NCI-H187 (cell line): ENCODE data around the gene SLC6A2.

Source experiments
- DNase-seq, 2 experiments: peaks; one replicate each; lab custom pipeline; 2025; lab: John Stamatoyannopoulos, UW

Gene SLC6A2

DNA sequence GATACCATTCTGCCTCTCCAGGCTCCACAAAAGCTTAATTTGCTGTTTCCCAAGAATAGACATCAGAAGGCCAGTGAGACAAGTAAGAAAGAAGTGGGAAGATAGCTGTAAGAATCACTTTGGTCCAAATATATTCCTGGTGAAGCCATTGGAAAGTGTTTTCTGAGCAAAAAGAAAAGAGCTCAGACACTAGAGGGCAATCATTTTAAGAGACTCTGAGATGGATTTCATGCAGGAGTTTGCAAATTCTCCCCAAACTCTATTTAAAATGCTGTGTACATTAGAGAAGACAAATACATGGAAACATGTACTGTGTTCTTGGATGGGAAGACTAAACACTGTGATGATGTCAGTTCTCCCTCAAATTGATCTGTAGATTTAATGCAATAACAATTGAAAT, 8.0 kb upstream of the SLC6A2 start:
- no peak for DNase-seq

DNA sequence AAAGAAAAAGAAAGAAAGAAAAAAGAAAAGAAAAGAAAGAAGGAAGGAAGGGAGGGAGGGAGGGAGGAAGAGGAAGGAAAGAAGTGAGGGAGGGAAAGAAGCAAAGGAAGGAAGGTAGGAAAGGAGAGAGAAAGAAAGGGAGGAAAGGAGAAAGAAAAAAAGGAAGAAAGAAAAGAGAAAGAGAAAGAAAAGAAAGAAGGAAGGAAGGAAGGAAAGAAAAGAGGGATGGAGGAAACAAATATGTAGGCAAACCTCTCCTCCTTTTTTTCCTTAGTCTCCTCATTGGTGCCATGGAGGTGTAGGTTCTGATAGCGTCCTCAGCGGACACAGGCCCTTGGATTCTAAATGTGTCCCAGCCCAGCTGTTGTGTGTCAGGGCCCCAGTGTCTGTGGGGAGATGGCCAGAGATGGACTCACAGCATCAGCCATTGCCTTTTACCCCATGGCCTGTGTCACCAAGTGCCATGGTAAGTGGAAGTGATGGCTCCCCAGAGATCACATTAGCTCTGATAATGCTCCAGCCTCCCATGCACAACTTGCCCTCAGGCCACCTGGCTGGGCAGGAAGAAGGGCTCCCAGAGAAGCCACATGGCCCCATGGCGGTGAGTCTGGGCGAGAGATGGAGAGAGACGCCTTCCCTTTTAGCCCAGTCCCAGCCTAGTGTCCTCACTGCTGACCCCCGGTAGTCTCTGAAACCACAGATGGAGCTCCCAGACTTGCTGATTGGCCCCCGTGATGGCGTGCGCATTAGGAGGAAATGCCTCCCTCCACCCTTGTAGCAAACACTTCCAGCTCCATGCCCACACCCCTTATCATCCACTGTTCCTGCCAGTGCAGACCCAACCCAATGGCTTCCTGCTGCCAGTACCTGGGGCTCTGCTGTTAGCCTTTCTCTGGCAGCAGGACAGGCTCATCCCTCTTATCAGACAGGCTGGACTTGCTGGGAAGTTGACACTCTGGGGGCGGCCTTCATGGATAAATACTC, 3.7 kb upstream of the SLC6A2 start:
- DNase-seq = no peak

DNA sequence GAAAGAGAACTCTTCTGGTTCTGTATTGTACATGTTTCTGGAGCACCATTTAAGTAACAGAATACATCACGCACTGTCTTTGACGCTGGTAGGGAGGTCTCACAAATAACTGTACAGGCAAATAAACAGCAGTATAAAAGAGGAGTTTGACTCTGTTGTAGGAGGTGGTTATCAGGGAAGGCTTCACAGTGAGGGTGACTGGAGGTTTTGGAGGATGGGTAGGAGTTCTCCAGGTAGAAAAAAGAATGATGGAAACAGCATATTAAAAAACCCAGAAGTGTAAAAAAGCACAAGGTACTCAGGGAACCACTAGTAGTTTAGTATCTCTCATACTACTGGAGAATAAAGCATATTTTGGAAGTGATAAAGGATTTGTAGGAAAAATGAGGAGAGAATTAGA, 2.7 kb upstream of the SLC6A2 start:
- no peak for DNase-seq

DNA sequence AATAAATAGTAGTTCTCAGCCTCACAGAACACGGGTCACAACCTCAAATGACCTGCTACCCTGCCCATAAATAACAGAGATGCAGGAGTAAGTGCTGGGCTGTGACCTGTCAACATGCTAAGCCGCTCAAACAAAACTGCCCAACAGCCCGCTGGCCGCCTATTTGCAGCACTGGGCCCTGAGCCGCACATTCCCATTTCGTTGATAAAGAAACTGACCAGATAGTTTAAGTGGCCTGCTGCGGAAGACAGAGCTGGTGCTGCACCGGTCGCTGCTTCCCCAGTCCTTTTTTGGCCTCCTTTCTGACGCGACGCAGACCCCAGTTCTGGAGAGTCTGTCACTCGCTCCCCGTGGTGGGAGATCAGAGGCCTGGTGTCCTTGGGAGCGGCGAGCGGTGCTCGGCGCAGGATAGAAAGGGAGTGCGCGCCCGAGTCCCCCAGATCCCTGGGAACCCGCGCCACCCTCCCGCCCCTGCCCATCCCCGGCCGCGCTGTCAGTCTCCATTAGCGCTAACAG, 349 bp upstream of the SLC6A2 start:
- no peak for DNase-seq

DNA sequence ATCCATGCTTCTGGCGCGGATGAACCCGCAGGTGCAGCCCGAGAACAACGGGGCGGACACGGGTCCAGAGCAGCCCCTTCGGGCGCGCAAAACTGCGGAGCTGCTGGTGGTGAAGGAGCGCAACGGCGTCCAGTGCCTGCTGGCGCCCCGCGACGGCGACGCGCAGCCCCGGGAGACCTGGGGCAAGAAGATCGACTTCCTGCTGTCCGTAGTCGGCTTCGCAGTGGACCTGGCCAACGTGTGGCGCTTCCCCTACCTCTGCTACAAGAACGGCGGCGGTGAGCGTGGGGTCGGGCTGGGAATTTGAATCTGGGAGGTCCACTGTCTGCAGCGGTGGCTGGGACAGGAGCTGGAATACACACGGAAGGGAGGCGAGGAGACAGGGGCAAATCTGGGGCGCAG, 904 bp downstream of the SLC6A2 start:
- DNase-seq = no peak

DNA sequence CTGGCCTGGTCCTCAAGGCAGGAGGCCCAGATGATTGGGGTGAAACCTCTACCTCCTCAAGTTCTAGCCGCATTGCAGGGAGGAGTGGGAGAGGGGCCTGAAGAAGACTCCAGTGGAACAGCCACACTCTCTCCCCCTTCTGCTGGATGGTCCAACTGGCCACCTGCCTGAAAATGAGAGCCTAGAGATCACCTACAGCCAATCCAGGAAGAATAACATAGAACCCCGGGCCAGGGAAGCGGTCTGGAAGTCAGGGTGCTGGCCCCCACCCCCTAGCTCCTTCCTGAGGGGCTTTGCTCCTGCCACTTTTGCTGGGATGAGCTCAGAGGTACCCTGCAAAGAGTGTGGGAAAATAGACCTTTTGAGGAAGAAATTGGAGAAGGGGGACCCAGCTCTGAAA, 1.8 kb downstream of the SLC6A2 start:
- DNase-seq = no peak

DNA sequence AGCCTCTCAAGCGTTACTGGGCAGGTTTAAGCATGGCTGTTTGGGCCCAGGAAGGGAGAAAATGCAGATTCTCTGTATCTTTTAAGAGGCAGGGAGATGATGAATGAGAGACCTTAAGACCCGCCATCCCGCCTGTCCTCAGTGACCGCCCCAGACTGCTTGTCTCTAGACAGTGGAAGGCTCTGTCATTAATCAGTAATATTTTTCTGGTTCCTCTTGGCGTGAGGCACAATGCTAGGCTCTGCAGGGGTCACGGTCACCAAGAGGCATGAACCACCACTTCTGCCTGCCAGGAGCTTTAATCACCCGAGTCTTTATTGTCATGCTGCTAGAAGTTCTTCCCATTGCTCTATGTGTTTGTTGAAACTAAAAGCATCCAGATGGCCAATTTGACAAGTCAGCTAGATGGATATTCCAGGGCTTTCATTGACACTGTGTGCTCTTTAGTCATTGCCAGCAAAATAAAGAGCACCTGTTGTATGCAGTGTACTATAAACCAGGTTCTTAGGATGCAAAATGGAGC, 3.2 kb downstream of the SLC6A2 start:
- no peak for DNase-seq

DNA sequence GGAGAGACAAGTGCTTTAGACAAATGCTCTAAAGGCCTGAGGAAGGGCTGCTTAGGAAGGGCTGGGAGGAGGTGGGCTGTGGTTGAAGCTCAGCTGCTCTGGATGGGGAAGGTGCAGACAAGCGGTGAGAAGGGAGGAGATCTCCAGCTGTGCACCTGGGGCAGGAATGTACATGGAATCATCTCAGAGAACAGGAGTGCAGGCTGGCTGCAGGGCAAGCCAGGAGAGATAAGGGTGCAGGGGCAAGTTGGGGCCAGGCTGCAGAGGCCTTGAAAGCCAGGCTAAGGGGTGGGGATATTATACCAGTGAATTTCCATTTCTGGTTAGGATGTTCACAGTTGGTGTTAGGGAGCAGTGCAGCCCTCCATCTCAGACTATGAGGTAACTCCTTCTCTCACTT, 4.2 kb downstream of the SLC6A2 start:
- DNase-seq = no peak

DNA sequence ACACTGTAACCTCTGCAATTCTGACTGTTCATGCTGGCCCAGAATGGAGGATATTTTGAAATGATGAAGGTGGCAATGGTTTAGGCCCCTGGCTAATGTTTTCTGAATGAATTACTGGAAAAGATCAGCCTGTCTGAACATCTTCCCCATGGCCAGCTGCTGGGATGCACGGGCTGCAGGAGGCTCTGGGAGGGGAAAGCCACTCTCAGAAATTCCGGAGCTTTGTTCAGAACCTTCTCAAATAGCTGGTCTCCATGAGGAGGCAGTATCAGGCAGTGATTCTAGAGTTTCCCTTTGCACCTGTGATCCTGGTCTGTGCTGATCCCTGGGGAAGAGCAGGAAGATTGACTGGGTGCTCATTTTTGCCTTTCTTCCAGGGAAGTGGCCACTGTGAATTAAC, 5.0 kb downstream of the SLC6A2 start:
- no peak for DNase-seq

DNA sequence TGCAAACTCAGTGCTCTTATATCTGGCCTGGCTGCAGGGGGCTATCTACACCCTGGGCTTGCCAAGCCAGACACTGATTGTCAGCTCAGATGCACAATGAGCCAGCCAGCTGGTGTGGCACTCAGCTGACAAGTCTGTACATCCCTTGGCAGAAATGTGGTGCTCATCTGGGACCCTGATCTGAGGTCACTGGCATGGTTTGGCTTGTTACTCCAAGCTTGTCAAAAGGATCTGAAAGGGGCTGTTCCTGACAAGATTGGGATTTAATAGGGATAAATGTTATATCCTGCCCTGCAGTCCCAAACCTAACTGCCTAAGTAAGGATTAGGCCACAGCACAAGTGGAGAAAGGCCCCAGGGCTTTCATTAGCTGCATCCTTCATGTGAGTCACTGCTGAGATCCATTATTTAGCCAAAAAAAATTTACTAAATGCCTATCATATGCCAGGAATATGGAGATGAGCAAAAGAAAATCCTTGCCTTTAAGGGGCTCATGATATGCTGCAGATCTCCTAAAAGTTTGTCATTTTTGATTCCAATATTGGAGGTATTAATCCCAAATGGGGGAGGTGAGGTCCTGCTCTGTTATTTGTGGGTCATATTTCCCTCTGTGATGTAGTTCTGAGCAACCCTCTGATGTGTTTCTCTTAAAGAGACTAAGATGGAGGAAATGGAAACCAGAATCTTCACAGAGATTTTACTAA, 6.3 kb downstream of the SLC6A2 start:
- DNase-seq = no peak

DNA sequence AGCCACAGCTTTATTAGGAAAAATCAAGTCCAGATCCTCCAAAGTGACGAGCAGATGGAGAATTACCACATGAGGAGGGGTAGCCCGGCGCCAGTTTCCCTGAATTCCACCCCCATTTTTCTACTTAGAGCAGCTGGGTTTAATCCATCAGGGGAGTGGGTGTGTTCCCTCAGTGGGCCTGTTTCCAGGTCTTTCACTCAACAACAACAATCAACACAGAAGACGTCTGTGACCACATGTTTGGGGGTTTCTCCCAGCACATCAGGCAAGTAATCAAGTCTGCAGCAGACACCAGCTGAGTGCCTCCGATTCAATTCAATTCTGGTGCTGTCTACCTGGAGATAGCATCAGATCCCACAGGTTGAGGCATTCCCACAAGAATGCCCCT, 6.8 kb downstream of the SLC6A2 start:
- DNase-seq = no peak

DNA sequence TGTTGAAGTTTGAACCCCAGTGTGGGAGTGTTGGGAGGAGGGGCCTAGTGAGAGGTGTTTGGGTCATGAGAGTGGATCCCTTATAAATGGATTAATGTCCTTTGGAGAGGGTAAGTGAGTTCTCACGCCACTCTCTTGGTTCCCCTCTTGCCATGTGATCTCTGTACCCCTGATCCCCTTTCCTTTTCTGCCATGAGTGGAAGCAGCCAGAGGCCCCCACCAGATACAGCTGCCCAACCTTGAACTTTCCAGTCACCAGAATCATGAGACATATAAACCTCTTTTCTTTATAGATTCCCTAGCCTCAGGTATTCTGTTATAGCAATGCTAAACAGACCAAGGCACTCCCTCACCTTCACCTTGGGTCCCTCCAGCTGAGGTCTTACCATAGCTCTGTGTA, 7.4 kb downstream of the SLC6A2 start:
- no peak for DNase-seq

DNA sequence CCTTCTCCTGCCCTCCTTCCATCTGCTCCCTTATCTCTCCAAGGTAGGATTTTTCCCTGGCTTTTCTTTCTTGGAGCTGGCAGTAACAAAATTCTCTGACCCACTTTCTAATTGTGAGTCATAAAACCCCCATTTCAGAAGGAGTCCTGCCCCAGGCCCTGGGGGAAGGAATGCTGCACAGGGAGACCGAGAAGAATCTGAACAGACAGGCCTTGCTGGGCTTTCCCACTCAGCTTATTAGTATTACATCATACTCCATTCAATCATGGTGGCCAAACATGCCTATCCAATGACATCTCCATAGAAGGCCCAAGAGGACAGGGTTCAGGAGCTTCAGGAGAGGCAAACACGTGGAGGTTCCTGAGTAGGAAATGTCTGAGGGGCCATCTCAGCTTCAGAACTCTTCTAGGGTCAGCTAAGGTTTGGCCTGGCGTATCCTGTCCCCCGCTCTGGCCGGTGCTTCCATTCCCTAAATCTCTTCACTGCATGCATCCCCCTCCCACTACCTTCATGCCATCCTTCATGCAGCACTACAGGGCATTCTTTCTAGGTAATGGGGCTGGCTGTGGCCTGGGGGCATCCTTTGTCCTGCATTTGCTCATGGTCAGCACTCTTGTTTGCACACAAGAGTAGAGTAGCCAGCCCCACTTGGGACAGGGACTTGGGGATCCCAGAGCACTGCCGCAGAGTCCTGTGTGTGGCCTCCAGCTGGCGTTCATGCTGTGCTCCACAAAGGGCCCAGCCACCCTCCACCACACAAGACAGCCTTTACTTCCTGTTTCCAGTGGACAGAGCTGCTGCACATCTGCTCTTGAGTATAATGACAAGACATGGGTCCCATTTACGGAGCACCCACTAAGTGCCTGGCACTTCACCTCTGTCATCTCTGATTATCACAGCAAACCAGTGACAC, 8.2 kb downstream of the SLC6A2 start:
- DNase-seq = no peak

DNA sequence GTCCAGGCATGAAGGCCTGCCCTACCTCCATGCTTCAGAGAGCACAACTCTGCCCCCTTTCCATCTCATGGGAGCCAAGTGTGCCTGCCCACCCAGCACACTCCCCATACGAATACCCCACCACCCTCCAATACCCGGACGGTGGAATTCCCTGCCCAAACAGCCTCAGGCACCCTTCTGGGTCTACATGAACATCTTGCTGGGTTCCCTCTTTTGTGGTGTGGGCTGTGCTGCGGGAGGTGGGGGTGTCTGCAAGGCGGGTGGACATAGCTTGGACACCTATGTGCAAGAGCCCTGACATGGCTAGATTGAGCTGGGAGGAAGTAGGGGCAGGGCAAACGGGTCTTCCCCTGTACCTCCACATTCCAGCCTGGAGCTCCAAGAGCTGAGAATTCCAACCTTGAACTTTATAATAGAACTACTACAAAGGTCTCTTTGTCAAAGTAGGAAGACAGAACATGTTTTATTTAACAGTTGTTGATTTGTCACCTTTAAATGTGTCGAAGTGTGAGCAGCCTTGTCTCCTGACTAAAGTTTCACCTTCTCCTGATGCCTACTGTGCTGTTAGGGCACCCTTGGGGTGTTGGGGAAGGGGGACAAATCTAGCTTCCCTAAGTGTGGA, 9.1 kb downstream of the SLC6A2 start:
- no peak for DNase-seq

DNA sequence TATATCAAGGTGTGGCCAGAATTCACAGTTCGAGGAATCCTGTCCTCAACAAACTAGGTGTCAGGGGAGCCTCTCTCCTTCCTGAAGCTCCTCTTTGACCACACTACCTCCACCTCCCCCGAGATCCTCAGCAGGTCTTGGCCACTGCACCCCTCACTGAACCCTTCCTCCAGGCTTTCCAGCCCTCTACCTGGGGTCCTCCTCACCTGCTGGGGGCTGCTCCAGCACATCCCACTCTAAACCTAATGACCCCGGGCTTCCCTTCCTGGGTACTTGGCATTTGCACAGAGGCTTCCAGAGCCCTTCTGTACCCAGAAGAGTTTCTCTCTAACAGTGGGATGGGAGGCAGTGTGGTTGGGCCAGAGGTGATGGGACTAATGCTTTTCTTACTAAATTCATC, 9.7 kb downstream of the SLC6A2 start:
- no peak for DNase-seq

DNA sequence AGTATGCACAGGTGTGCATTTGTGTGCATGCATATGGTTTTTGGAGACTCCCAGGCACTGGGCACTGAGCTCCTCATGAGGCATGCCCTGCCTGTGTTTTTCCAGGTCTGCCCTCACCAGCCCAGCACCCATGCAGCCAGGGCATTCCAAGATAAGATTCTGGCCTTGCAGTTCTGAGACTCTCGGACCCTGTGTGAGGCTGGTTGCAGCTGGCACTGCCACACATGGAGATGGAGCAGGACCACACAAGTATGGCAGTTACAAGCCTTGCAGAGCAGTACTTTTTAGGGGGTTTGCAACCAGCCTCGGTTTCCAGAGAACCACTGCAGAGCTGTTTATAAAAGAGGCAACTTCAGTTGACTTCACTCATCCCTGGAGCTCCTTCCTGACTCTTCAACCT, 10.2 kb downstream of the SLC6A2 start:
- DNase-seq = no peak

DNA sequence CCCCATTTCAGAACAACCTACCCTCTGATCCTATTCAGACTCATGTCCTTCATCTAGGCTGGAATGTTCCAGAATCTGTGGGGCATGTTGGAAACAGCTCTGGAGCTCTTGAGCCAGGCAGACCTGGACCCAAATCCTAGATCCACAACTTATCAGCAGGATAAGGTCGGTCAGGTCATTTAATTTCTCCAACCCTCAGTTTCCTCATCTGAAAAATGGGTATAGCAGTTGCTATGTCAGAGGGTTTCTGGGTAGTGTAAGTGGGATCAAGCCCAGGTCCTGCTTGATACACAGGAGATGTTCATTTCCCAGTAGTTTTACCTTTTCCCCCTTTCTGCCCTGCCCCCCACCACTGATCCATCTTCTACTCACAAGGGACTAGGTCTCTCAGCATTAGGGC, 12.0 kb downstream of the SLC6A2 start:
- no peak for DNase-seq

DNA sequence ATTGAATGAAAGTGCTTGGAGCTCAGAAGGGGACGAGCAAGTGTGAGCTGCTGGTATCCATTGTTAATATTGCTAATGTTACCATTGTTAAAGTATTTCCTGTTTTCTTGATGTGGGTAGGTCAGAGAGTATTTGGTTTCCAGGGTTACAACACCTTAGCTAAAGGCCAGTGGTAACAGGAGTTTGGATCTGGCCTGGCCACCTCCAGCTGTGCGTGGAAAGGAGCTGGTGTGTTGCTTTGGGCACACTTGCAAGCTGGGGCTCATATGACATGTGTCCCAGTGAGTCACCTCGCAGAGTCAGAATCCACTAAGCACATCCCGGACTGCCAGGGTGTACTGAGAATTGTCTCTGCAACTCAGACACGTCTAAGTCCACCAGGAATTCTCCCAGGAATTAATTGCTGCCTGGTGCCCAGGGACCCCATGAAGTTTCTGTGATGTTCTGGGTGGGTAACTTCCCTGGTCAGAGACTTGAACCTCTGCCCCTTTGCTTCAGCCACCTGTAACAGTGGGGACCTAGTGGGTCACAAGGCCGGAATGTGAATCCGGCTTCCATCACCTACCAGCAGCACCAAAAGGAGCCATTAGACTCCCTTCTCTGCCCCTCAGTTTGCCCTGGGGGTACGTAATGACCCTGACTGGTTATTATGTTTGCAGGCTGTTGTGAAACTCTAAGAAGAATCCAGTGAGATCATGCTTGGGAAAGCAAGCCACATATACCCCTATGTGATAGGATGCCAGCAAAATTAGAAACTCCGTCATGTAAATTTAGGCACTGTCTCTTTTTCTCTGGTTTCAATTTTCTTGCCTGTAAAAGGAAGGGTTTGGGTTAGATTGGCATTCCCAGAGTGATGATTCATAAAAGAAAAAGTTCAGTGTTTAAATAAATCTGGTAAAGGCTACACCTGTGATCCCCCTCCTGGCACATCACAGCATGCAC, 12.8 kb downstream of the SLC6A2 start:
- no peak for DNase-seq

DNA sequence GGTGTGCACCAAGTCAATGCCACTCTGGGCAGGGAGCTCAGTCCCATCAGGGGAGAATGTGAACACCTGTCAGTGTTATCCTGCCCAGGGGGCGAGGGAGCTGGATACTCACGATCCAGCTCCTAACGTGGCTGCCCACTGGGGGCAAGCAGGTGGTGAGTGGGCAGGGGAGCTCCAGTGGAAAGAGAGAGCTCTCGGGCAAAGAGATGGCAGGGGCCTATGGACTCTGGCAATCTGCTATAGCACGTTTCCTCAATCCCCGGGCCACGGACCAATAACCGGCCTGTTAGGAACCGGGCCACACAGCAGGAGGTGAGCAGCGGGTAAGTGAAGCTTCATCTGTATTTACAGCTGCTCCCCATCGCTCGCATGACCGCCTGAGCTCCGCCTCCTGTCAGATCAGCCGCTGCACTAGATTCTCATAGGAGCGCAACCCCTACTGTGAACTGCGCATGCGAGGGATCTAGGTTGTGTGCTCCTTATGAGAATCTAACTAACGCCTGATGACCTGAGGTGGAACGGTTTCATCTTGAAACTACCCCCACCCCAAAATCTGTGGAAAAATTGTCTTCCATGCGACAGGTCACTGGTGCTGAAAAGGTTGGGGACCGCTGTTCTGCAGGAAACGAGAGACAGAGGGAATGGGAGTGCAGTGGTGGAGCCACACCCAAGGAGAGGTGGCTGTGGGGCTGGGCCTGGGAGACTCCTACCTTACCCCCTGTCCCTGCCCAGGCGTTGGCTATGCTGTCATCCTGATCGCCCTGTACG, 15.6 kb downstream of the SLC6A2 start:
- no peak for DNase-seq

DNA sequence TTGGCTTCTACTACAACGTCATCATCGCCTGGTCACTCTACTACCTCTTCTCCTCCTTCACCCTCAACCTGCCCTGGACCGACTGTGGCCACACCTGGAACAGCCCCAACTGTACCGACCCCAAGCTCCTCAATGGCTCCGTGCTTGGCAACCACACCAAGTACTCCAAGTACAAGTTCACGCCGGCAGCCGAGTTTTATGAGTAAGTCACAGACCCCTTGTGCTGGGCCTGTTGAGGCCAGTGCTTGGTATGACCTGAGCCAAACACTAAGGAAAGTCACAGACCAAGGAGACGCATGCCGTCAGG, 16.1 kb downstream of the SLC6A2 start:
- DNase-seq = no peak
